Measurements from ENCODE around the gene GRID1.

DNA sequence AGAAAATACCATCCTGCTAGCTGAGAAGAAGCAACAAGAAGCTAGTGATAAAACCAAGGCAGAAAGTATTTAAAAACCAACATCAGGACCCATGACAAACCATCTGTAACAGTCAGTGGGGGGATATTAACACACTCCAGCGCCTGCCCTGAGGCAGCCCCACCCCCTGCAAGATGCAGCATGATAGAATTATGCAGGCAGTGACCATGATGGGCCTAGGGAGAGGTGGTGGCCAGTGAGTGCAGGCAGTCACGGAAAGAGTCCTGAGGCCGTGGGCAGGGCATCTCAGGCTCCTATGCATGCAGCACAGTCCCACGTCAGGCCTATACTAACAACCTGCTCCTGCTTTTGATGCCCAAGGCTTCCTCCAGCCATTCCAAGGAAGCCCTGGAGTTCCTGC lies 686.9 kb downstream of the GRID1 start:
- TF ChIP-seq RFX5 (IDR thresholded peaks at IDR 0.05; ENCODE audit: low read length) (no peak), YY1 (IDR thresholded peaks at IDR 0.05; ENCODE audit: low read depth) (no peak), SIN3A (IDR thresholded peaks at IDR 0.05; ENCODE audit: borderline replicate concordance, low read depth, low read length) (no peak), GABPA (IDR thresholded peaks at IDR 0.05; ENCODE audit: low read depth) (no peak), POLR2AphosphoS5 (IDR thresholded peaks at IDR 0.05; ENCODE audit: low read depth, low read length) (no peak), TAF1 (IDR thresholded peaks at IDR 0.05; ENCODE audit: borderline replicate concordance, low read depth, low read length) (no peak), USF2 (IDR thresholded peaks at IDR 0.05; ENCODE audit: borderline replicate concordance, low read depth, low read length) (no peak), EZH2phosphoT487 (IDR thresholded peaks at IDR 0.05; ENCODE audit: borderline replicate concordance, low read depth) (no peak), MAX (IDR thresholded peaks at IDR 0.05; ENCODE audit: low read depth) (no peak)
- TF ChIP-seq, protein P1, sequence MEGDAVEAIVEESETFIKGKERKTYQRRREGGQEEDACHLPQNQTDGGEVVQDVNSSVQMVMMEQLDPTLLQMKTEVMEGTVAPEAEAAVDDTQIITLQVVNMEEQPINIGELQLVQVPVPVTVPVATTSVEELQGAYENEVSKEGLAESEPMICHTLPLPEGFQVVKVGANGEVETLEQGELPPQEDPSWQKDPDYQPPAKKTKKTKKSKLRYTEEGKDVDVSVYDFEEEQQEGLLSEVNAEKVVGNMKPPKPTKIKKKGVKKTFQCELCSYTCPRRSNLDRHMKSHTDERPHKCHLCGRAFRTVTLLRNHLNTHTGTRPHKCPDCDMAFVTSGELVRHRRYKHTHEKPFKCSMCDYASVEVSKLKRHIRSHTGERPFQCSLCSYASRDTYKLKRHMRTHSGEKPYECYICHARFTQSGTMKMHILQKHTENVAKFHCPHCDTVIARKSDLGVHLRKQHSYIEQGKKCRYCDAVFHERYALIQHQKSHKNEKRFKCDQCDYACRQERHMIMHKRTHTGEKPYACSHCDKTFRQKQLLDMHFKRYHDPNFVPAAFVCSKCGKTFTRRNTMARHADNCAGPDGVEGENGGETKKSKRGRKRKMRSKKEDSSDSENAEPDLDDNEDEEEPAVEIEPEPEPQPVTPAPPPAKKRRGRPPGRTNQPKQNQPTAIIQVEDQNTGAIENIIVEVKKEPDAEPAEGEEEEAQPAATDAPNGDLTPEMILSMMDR (IDR thresholded peaks at IDR 0.05) = no peak
